Cardiac muscle cell (in vitro differentiated cells and primary cell): ENCODE measurements around the gene TJAP1. TPM values are rescaled to one million over a fixed set of nuclear protein-coding genes. Genes with fewer than 3 reads are reported as not detected.

Experiments
- DNase-seq, 2 donors: peaks; one replicate each; pipeline versions ENCODE4 v3.0.0 to v3.0.0-alpha.2; 2010 to 2017; ENCODE audit warnings: low read depth in 1 of 2, low spot score in 1 of 2
- H3K27ac ChIP-seq: fragments of 200-600 bp; sonication (generic); 2 replicates; pipeline ENCODE4 v1.5.1; 2016
- H3K27me3 ChIP-seq: fragments of 200-600 bp; sonication (generic); 2 replicates; pipeline ENCODE4 v1.6.0; 2016; ENCODE audit warnings: control low read depth
- H3K36me3 ChIP-seq: fragments of 200-600 bp; sonication (generic); 2 replicates; pipeline ENCODE4 v1.5.1; 2016; ENCODE audit warnings: control low read depth
- H3K4me1 ChIP-seq: fragments of 200-600 bp; sonication (generic); 2 replicates; pipeline ENCODE4 v1.8.1; 2017; ENCODE audit warnings: low read depth, mild to moderate bottlenecking, mixed run types
- H3K4me3 ChIP-seq: fragments of 200-600 bp; sonication (generic); 2 replicates; pipeline ENCODE4 v1.5.1; 2016; ENCODE audit warnings: mild to moderate bottlenecking
- H3K9me3 ChIP-seq: fragments of 200-600 bp; sonication (generic); 2 replicates; pipeline ENCODE4 v1.5.1; 2017; ENCODE audit warnings: low read depth, mild to moderate bottlenecking, control low read depth
- polyA plus RNA-seq: library from polyadenylated mRNA; unstranded; fragments of >200 nt; fragmentation: Nextera tagmentation; extraction: Ambion mirVana; gene quantifications from 2 replicates; pipeline ENCODE4 v1.2.1, GENCODE V29; 2016
- total RNA-seq: library from RNA; depleted of rRNA; stranded (reverse); fragments of >200 nt; gene quantifications from 2 replicates; pipeline ENCODE4 v1.2.3, GENCODE V29; 2016
- TF ChIP-seq, protein P1 (sequence below): IDR thresholded peaks from 2 replicates; pipeline ENCODE4 v1.5.1; 2012; ENCODE audit warnings: low read depth, mild to moderate bottlenecking, low read length

Gene TJAP1
- total and polyA plus RNA-seq, 2 experiments from 2014 or later: 25.8 to 31.2 TPM

DNA sequence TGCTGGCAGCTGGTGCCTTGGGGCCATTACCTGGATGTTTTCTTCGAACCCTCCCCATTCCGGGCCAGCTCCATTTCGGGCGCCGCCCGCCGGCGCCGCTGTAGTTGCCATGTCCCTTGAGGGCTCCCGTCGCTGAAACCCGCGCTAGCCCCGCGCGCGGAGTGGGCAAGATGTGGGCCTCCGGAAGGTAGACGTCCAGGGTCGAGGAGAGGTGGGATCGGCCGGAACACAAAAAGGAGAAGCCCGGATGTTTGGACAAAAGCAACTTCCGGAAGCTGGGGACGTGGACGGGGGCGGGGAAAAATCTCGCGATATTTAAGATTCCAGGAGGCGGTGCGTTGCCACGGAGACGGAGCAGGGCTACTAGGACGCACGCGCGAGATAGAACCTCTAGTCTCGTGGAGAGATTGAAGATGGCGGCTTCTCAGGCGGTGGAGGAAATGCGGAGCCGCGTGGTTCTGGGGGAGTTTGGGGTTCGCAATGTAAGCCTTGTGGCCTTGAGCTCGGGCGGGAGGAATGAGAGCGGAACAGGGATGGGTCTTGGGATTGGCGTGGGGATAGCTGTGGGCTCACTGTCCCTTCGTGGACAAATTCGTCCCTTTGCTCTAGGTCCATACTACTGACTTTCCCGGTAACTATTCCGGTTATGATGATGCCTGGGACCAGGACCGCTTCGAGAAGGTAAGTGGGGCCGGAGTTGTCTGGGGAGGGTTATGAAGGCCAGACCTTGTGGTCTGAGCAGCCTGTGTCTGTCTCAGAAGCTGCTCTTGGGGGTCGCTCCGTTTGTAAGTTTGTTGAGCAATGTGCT lies 39.5 kb downstream of the TJAP1 start, which contains the start of the genes POLR1C and YIPF3:
POLR1C (plus strand) TSS at position 393 of the 808 bp plus-strand sequence; CDS start at position 414, 21 bp downstream.
YIPF3 (minus strand) TSS at position 230 of the 808 bp plus-strand sequence; CDS start at position 111, 119 bp downstream.
- Histone ChIP-seq H3K36me3 (peaks cover 51% of the 10 kb centered on the region), H3K27me3 (no peaks in the 10 kb centered on the region), H3K4me1 (peaks cover 9% of the 10 kb centered on the region), H3K27ac (peak within 1 kb of the TSS; percentile 91), H3K9me3 (no peaks in the 10 kb centered on the region), H3K4me3 (peak within 1 kb of the TSS; percentile 86)
- peak; percentile 98 to 99 for DNase-seq
- TF ChIP-seq, protein P1, sequence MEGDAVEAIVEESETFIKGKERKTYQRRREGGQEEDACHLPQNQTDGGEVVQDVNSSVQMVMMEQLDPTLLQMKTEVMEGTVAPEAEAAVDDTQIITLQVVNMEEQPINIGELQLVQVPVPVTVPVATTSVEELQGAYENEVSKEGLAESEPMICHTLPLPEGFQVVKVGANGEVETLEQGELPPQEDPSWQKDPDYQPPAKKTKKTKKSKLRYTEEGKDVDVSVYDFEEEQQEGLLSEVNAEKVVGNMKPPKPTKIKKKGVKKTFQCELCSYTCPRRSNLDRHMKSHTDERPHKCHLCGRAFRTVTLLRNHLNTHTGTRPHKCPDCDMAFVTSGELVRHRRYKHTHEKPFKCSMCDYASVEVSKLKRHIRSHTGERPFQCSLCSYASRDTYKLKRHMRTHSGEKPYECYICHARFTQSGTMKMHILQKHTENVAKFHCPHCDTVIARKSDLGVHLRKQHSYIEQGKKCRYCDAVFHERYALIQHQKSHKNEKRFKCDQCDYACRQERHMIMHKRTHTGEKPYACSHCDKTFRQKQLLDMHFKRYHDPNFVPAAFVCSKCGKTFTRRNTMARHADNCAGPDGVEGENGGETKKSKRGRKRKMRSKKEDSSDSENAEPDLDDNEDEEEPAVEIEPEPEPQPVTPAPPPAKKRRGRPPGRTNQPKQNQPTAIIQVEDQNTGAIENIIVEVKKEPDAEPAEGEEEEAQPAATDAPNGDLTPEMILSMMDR: no peak

DNA sequence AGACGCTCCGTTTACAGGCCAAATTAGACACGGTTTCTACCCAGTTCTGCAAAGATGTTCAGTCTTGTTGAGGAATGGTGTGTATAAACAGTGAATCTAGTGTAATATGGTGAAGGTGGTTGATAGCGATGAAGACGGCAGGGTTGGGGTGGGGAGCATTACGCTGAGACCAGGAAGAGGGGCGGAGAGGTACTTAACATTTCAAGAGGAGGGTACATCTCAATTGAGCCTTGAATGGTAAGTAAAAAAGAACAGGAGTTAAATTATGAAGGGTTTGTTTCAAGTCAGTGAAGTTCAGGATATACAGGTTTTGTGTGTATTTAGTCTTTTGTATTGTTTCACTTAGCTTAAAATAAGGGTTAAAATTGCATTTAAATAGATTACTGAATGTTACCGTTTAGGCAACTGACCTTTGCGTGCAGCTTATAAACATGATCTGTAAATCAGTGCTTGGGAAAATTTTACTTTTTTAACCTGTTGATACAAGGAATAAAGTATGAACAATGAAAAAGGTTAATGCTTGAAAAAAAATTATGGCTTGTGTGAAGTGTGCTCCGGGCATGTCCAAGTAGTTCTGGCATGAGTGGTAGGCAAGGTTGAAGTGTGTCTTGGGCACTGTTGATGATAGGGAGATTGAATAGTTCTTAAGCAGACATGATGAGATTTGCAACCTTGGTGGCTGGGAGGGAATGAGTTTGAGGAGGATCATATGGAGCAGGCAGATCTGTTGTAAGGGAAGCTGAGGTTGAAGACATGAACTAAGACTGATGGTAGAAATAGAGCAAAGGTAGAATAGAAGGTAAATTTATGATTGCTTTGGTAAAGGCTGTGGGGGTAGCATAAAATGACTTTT lies 40.4 kb downstream of the TJAP1 start:
- Histone ChIP-seq H3K9me3 (no peaks in the 10 kb centered on the region), H3K36me3 (peaks cover 55% of the 10 kb centered on the region), H3K27ac (peak overlapping the region; percentile 36), H3K27me3 (no peaks in the 10 kb centered on the region), H3K4me3 (peak overlapping the region; percentile 86), H3K4me1 (peaks cover 9% of the 10 kb centered on the region)
- TF ChIP-seq, protein P1: no peak
- peak in 1 of 2 donors; percentile 12 for DNase-seq

DNA sequence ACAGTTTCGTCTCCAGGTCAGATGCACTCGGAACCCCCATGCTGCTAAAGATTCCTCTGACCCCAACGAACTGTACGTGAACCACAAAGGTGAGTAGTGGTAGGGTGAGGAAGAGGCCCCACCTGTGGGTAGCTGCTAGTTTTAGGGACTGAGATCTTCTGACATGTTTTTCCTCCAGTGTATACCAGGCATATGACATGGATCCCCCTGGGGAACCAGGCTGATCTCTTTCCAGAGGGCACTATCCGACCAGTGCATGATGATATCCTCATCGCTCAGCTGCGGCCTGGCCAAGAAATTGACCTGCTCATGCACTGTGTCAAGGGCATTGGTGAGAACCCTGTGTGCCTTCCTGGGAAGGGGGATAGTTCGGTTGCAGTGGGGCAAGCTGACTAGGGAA lies 42.7 kb downstream of the TJAP1 start:
- H3K9me3 ChIP-seq: no peaks in the 10 kb centered on the region
- H3K4me3 ChIP-seq: no peak overlapping the region
- H3K36me3 ChIP-seq: peaks cover 56% of the 10 kb centered on the region
- peaks cover 9% of the 10 kb centered on the region for H3K4me1 ChIP-seq
- TF ChIP-seq, protein P1: no peak
- no peak overlapping the region for H3K27ac ChIP-seq
- DNase-seq: no peak
- no peaks in the 10 kb centered on the region for H3K27me3 ChIP-seq

DNA sequence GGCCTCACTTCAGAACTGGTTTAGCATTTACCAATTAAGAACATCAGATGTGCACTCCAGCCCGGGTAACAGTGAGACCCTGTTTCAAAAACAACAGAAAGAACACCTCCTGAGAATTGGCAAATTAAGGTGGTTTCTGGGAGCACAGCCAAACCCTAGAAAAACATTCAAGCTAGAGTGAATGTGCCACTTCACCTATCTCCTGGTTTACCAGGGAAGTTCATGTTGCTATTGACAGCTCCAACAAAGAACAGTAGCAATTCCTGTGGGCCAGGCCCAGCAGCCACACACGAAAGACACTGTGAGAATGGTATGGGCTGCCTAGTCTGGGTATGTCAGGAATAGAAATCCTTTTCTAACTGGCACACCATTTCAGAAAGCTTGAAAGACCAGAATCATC lies 44.5 kb downstream of the TJAP1 start:
- Histone ChIP-seq H3K36me3 (peaks cover 68% of the 10 kb centered on the region), H3K4me1 (peaks cover 6% of the 10 kb centered on the region), H3K27ac (peak overlapping the region; percentile 6), H3K27me3 (no peaks in the 10 kb centered on the region), H3K4me3 (no peak overlapping the region), H3K9me3 (no peaks in the 10 kb centered on the region)
- DNase-seq: no peak
- TF ChIP-seq, protein P1: no peak

DNA sequence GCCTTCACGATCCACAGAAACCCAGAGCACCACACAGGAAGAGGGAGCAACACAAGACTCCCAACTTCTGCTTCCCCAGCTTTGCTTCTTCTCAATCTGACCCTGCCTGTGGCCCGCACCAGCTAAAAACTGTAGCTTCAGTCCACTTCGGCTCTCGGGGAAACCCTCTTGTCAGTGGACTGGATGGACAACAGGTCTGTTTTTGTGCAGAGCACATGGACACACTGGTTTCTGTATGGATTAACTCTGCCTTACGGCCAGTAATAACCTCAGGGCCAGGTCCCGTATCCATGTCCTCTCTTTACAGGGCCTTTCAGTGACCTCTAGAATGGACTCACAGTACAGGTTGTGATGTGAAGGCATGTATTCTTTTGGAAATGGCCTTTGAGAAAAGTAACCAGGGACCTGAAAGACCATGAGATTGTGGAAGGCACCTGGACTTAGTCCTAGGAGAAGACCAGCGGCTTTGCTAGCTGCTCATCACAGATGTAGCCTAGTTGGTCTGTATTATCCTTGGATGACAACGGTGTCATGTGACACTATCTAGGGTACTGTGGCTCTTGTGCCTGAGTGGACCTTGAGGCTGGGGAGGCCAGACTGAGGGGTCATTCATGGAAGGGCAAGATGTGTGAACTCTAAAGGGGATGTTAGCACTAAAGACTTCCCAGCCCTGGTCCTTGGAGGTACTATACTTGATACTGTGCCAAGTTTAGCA lies 45.3 kb downstream of the TJAP1 start:
- peaks cover 6% of the 10 kb centered on the region for H3K4me1 ChIP-seq
- H3K4me3 ChIP-seq: no peak overlapping the region
- peaks cover 75% of the 10 kb centered on the region for H3K36me3 ChIP-seq
- DNase-seq: no peak
- no peaks in the 10 kb centered on the region for H3K27me3 ChIP-seq
- no peaks in the 10 kb centered on the region for H3K9me3 ChIP-seq
- peak overlapping the region; percentile 6 for H3K27ac ChIP-seq
- TF ChIP-seq, protein P1: no peak
